OCI-LY3 (cell line): Measurements from ENCODE around the gene ZMYND8.

Experiments used
- H2AFZ ChIP-seq: fragments of 200-600, 300-600 bp; shearing (Covaris generic); 2 replicates; pipeline ENCODE4 v1.6.0; 2014; ENCODE audit warnings: antibody characterized with exemption, low read depth, low read length
- H3K27ac ChIP-seq: fragments of 200-600, 300-600 bp; sonication (generic); 2 replicates; pipeline ENCODE4 v1.5.1; 2014; ENCODE audit warnings: mild to moderate bottlenecking, low read length, moderate library complexity, mixed read lengths
- H3K27me3 ChIP-seq: fragments of 200-600, 300-600 bp; sonication (generic); 2 replicates; pipeline ENCODE4 v1.6.1; 2014; ENCODE audit warnings: low read depth, low read length, mixed read lengths
- H3K36me3 ChIP-seq: fragments of 200-600, 300-600 bp; sonication (generic); replicated peaks from 2 replicates; pipeline ENCODE3; 2014; ENCODE audit warnings: low read depth, low read length, mixed read lengths
- H3K4me1 ChIP-seq: fragments of 300-600, 200-600 bp; sonication (generic); 2 replicates; pipeline ENCODE4 v1.6.1; 2014; ENCODE audit warnings: low read length, mixed read lengths
- H3K4me2 ChIP-seq: fragments of 200-600, 300-600 bp; sonication (generic); 2 replicates; pipeline ENCODE4 v1.6.1; 2014; ENCODE audit warnings: low read length, mixed read lengths
- H3K4me3 ChIP-seq: fragments of 300-600, 200-600 bp; sonication (generic); 2 replicates; pipeline ENCODE4 v1.5.1; 2014; ENCODE audit warnings: antibody characterized with exemption, mild to moderate bottlenecking, low read length, moderate library complexity
- H3K79me2 ChIP-seq: fragments of 300-600, 200-600 bp; shearing (Covaris generic); 2 replicates; pipeline ENCODE4 v1.6.1; 2014; ENCODE audit warnings: mild to moderate bottlenecking, low read length, mixed read lengths
- H3K9ac ChIP-seq: fragments of 300-600, 200-600 bp; shearing (Covaris generic); 2 replicates; pipeline ENCODE4 v1.6.0; 2014; ENCODE audit warnings: mild to moderate bottlenecking, low read length, moderate library complexity
- H3K9me3 ChIP-seq: fragments of 200-600, 300-600 bp; shearing (Covaris generic); 2 replicates; pipeline ENCODE4 v1.6.1; 2014; ENCODE audit warnings: low read length, mixed read lengths; ENCODE audit not compliant: insufficient read depth
- H4K20me1 ChIP-seq: fragments of 200-600, 300-600 bp; sonication (generic); 2 replicates; pipeline ENCODE4 v1.6.1; 2016; ENCODE audit warnings: low read length, mixed read lengths; ENCODE audit not compliant: insufficient read depth
- EZH2phosphoT487 ChIP-seq: fragments of 200-600 bp; shearing (Covaris generic); IDR thresholded peaks from 2 replicates; pipeline ENCODE4 v1.6.1; 2018; ENCODE audit warnings: antibody characterized with exemption, mixed run types, low read depth
- TF ChIP-seq, protein P1 (sequence below): fragments of 200-600, 300-600 bp; sonication (generic); IDR thresholded peaks from 2 replicates; pipeline ENCODE4 v1.5.1; 2014; ENCODE audit warnings: antibody characterized with exemption, low read length, low read depth

The ZMYND8 gene

DNA sequence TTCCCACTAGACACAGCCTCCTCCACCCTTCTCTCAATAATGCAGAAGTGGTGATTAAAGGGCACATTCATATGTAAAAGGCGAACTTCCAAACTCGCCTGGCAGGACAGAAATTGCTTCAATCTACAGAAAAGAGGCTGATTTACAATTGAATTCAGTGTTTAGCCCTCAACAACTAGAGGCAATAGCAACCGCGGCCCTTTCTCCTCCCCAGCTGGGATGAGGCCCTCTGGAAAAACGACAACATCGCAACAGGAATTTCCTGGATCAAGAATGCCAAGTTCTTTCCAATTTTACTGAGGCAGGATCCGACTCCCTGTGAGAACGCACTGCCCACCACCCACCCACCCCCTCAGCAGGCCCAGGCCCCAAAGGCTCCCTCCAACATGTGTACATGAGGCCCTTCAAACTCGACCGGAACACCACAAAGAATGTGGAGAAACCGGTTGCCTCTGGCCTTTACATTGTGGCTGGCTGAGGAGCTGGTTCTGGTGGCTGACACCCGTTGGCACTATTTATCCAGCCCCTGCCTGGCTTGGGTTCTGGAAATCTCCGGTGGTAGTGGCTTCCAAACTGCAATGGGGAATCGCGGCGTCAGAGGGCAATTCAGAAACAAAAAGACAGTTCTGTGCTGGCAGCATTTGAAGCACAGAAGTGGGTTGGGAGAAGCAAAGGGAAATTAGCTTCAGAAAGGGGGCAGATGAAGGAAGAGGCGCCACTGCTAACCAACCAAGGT, 36.8 kb downstream of the ZMYND8 start:
- H3K27ac ChIP-seq = no peak overlapping the region
- peaks cover 44% of the 10 kb centered on the region for H3K79me2 ChIP-seq
- no peak overlapping the region for H3K4me2 ChIP-seq
- TF ChIP-seq, protein P1, sequence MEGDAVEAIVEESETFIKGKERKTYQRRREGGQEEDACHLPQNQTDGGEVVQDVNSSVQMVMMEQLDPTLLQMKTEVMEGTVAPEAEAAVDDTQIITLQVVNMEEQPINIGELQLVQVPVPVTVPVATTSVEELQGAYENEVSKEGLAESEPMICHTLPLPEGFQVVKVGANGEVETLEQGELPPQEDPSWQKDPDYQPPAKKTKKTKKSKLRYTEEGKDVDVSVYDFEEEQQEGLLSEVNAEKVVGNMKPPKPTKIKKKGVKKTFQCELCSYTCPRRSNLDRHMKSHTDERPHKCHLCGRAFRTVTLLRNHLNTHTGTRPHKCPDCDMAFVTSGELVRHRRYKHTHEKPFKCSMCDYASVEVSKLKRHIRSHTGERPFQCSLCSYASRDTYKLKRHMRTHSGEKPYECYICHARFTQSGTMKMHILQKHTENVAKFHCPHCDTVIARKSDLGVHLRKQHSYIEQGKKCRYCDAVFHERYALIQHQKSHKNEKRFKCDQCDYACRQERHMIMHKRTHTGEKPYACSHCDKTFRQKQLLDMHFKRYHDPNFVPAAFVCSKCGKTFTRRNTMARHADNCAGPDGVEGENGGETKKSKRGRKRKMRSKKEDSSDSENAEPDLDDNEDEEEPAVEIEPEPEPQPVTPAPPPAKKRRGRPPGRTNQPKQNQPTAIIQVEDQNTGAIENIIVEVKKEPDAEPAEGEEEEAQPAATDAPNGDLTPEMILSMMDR = no peak
- no peak for TF ChIP-seq EZH2phosphoT487
- peaks cover 80% of the 10 kb centered on the region for H4K20me1 ChIP-seq
- no peak overlapping the region for H2AFZ ChIP-seq
- no peaks in the 10 kb centered on the region for H3K27me3 ChIP-seq
- H3K9me3 ChIP-seq = no peaks in the 10 kb centered on the region
- no peak overlapping the region for H3K9ac ChIP-seq
- H3K4me3 ChIP-seq = no peak overlapping the region
- no peaks in the 10 kb centered on the region for H3K36me3 ChIP-seq
- H3K4me1 ChIP-seq = no peaks in the 10 kb centered on the region

DNA sequence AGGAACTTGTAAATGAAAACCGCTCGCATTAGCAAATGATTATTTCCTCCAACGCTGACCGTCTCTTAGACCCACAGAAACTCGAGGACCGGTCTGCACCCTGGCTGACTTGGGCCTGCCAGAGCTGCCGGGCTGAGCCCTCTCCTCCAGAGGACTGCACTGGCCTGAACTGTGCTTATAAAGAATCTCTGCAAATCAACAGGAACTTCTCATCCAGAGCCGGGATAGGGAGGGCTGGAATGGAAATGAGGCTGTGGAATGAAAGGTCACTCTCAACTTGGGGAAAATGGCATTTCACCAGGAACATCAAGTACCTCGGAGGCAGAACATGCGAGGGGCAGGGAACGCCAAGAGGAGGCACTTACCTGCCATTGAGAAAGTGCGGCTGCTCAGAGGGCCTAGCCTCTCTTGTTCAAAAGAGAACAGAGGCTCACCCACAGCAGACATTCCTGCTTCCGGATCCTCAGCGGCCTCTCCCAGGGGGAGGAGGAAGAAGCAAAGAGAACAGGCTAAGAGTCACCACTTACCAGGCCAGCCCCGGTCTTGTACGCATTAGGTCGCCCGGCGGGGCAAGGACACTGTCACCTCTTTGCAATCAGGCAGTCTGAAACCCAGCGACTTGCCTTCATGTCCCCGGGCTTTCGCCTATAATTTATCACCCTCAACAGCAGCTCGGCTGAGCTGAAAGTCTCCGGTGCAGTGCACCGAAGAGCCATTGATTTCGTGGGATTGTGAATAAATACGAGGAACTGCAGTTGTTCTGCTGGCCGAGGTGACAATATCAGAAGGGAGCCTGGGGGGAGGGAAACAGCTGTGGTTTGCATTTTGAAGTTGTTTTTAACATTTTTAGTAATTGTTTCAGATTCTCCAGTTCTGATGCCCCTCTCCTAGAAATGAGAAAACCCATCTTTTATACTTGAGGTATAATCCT, 37.6 kb downstream of the ZMYND8 start:
- TF ChIP-seq EZH2phosphoT487 = no peak
- TF ChIP-seq, protein P1 = no peak
- H3K79me2 ChIP-seq = peaks cover 53% of the 10 kb centered on the region
- no peaks in the 10 kb centered on the region for H3K27me3 ChIP-seq
- no peak overlapping the region for H3K9ac ChIP-seq
- peaks cover 85% of the 10 kb centered on the region for H4K20me1 ChIP-seq
- no peak overlapping the region for H3K27ac ChIP-seq
- H3K4me3 ChIP-seq = no peak overlapping the region
- H3K36me3 ChIP-seq = no peaks in the 10 kb centered on the region
- H2AFZ ChIP-seq = no peak overlapping the region
- H3K4me1 ChIP-seq = no peaks in the 10 kb centered on the region
- no peaks in the 10 kb centered on the region for H3K9me3 ChIP-seq
- no peak overlapping the region for H3K4me2 ChIP-seq

DNA sequence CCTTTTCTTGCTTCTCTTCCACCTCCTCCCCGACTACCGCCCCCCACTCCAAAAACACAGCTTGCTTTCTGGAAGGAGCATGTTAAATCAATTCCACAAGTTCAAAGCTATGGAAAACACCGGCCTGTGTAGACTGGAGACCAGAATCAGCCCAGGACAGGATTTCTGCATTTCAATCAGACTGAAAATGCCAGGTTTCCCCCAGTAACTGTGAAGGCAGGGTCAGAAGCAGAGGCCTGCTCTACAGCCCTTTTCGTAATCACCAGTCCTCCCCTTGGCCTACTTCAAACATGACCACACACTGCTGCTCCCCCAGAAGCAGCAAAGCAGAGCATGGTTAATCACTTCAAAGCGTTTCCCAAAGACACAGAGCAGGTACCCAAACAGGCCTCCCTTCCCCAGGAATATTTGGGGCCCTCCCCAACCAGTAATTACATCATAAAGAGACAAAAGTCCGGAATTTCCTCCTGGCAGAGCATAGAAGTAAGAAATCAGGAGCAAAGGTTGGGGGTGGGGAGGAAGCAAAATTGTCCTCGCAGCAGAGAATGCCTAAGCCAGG, 38.4 kb downstream of the ZMYND8 start:
- Histone ChIP-seq H3K9me3 (no peaks in the 10 kb centered on the region), H2AFZ (no peak overlapping the region), H3K27ac (no peak overlapping the region), H3K4me2 (no peak overlapping the region), H3K4me1 (no peaks in the 10 kb centered on the region), H3K79me2 (peaks cover 46% of the 10 kb centered on the region), H3K9ac (no peak overlapping the region), H3K4me3 (no peak overlapping the region), H3K27me3 (no peaks in the 10 kb centered on the region), H4K20me1 (peaks cover 79% of the 10 kb centered on the region), H3K36me3 (no peaks in the 10 kb centered on the region)
- TF ChIP-seq, protein P1 = no peak
- TF ChIP-seq EZH2phosphoT487 = no peak
